Skeletal muscle satellite cell (primary cell): ENCODE results near the gene BCAN.
"Not testable (repeated sequence)": the region's sequence is repeated elsewhere in the genome, so short reads cannot be mapped to it uniquely, and the experiment has no call there.

Experiments used
- H3K27me3 ChIP-seq: 2 replicates; pipeline ENCODE4 v1.7.0; 2013; ENCODE audit warnings: low read length; ENCODE audit not compliant: control insufficient read depth, insufficient read depth
- H3K36me3 ChIP-seq: 2 replicates; pipeline ENCODE4 v1.7.0; 2013; ENCODE audit warnings: mild to moderate bottlenecking, control low read depth, low read length; ENCODE audit not compliant: insufficient read depth
- H3K4me1 ChIP-seq: 2 replicates; pipeline ENCODE4 v1.7.0; 2013; ENCODE audit warnings: low read length; ENCODE audit not compliant: control insufficient read depth, insufficient read depth
- H3K4me2 ChIP-seq: 2 replicates; pipeline ENCODE4 v1.7.0; 2013; ENCODE audit warnings: mild to moderate bottlenecking, low read length
- H3K4me3 ChIP-seq: 2 replicates; pipeline ENCODE4 v1.7.0; 2013; ENCODE audit warnings: low read length
- H3K9ac ChIP-seq: 2 replicates; pipeline ENCODE4 v1.7.0; 2013; ENCODE audit warnings: mild to moderate bottlenecking, low read depth, low read length, moderate library complexity
- H3K9me3 ChIP-seq: replicated peaks from 2 replicates; pipeline ENCODE4 v1.7.0; 2013; ENCODE audit warnings: mild to moderate bottlenecking, control low read depth, low read length

The BCAN gene

GRCh38 chr1:156600733-156601121 is 41.2 kb upstream of the BCAN start:
- peaks cover 26% of the 10 kb centered on the region for H3K36me3 ChIP-seq
- peak overlapping the region; percentile 85 for H3K4me3 ChIP-seq
- no peaks in the 10 kb centered on the region for H3K27me3 ChIP-seq
- H3K9ac ChIP-seq = peak overlapping the region; percentile 88
- peak overlapping the region; percentile 82 for H3K4me2 ChIP-seq
- H3K4me1 ChIP-seq = peaks cover 5% of the 10 kb centered on the region
- no peaks in the 10 kb centered on the region for H3K9me3 ChIP-seq

DNA sequence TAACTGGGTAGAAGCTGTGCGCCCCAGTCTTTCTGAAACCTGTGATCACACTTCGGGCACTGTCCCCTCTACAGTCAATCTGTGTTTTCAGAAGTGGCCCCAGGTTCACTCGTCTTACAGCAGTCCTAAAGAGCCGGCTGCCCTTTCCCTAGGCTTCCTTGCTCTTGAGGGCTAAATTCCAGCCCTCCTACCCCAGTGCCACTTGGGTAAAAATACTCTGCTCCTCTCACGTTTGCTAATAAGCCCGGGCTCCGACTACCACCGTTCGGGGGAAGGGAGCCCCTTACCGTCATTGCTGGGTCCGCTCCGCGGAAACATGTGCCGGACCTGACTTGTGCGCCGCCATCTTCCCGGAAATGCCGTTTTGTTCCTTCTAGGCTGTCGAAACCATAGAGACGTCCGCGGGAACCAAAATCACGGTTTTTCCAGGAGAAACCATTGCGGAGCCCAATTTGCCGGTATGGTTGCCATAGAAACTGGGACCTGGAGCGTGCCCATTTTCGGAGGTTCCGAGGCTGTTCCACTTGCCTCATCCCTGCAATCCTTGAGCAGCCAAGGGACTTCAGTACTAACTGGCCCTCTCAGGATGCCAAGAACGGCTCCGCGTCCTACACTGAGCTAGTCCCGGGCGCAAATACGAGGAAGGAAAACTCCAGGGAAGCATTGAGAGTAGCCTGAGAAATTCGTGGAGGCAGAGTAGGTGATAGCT is 40.6 kb upstream of the BCAN start, which contains the start of gene GPATCH4:
Gene GPATCH4 (minus strand): TSS at position 358 of the 709 bp plus-strand sequence.
- Histone ChIP-seq H3K4me3 (peak within 1 kb of the TSS; percentile 85), H3K27me3 (no peaks in the 10 kb centered on the region), H3K9ac (peak within 1 kb of the TSS; percentile 88), H3K4me1 (peaks cover 5% of the 10 kb centered on the region), H3K9me3 (no peaks in the 10 kb centered on the region), H3K36me3 (peaks cover 20% of the 10 kb centered on the region), H3K4me2 (peak within 1 kb of the TSS; percentile 82)

DNA sequence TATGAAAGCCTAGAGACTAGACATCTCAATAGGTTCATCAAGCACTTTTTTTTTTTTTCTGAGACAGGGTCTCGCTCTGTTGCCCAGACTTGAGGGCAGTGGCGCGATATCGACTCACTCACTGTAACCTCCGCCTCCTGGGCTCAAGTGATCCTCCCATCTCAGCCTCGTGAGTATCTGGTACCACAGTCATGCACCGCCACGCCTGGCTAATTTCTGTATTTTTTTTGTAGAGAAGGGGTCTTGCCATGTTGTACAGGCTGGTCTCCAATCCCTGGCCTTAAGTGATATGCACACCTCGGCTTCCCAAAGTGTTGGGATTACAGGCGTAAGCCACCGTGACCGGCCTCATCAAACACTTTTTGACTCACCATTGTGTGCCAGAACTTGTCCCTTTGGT is 40.0 kb upstream of the BCAN start:
- peak overlapping the region; percentile 85 for H3K4me3 ChIP-seq
- peaks cover 5% of the 10 kb centered on the region for H3K4me1 ChIP-seq
- peak overlapping the region; percentile 88 for H3K9ac ChIP-seq
- H3K4me2 ChIP-seq = peak overlapping the region; percentile 82
- no peaks in the 10 kb centered on the region for H3K27me3 ChIP-seq
- H3K36me3 ChIP-seq = peaks cover 14% of the 10 kb centered on the region
- H3K9me3 ChIP-seq = no peaks in the 10 kb centered on the region

DNA sequence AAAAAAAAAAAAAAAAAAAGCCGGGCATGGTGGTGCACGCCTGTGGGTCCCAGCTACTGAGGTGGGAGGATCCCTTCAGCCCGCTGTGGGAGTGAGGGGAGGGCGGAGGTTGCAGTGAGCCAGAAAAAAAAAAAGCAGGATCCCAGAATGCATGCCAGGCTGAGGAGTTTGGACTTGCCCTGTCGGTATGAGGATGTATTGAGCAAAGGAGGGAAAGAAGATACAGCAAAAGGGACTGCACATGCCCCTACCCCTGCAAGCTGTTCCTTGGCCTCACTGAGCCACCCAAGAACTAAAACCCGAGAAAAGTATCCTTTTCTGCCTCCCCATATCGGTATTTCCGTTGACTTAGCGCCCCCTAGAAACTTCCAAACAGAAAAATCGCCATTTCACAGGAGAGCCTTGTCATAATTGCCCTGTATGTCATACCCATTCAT is 39.3 kb upstream of the BCAN start:
- Histone ChIP-seq H3K4me3 (no peak overlapping the region), H3K9me3 (no peaks in the 10 kb centered on the region), H3K4me2 (no peak overlapping the region), H3K27me3 (no peaks in the 10 kb centered on the region), H3K36me3 (peaks cover 8% of the 10 kb centered on the region), H3K9ac (no peak overlapping the region), H3K4me1 (peaks cover 5% of the 10 kb centered on the region)

DNA sequence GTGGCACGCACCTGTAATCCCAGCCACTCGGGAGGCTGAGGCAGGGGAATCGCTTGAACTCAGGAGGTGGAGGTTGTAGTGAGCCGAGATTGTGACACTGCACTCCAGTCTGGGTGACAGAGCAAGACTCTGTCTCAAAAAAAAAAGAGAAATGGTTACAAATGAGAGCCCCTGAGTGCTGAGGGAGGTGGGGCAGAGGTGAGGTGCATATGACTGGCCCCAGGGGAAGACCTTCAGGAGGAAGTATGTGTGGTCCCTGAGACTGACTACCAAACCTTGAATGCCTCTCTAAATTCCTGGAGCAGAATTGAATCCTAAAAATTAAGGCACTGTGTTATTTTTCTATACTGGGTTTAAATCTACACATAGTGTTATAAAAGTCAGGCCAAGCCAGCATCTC is 34.6 kb upstream of the BCAN start:
- H3K36me3 ChIP-seq, H3K9me3 ChIP-seq, H3K4me1 ChIP-seq: not testable (repeated sequence)

DNA sequence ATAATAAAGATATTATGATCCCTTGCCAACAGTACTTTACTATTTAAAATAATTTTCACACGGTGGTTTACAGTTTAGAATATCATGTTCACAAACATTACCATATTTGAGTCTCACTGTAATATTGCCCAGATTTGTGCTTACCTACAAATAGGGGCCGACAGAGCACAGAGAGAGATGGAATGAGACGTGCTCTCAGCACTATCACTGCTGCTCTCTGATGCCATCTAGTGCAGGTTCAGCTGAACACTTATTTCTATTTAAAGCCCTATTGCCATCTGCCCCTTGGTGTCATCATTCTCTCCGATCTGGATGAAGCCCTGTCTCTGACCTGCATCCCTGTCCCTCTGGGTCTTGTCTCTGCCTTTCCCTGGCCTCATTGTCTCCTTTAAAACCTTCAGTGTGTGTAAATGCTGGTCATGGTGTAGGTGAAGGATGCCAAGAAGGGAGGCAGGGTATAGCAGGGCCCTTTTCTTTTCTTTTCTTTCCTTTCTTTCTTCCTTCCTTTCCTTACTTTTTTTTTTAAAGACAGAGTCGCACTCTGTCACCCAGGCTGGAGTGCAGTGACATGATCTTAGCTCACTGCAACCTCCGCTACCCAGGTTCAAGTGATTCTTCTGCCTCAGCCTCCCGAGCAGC is 33.8 kb upstream of the BCAN start:
- Histone ChIP-seq H3K36me3 (no peaks in the 10 kb centered on the region), H3K4me1 (no peaks in the 10 kb centered on the region), H3K27me3 (peaks cover 12% of the 10 kb centered on the region), H3K4me3 (no peak overlapping the region), H3K9ac (no peak overlapping the region), H3K9me3 (no peaks in the 10 kb centered on the region), H3K4me2 (no peak overlapping the region)

More for the DNA sequence above, 34.6 kb upstream of the BCAN start:
- not testable (repeated sequence) for H3K4me2 ChIP-seq, H3K9ac ChIP-seq, H3K4me3 ChIP-seq, H3K27me3 ChIP-seq

- H3K9me3 ChIP-seq = no peaks in the 10 kb centered on the region
- H3K9ac ChIP-seq = no peak overlapping the region
- no peaks in the 10 kb centered on the region for H3K4me1 ChIP-seq
- no peak overlapping the region for H3K4me3 ChIP-seq
- peaks cover 12% of the 10 kb centered on the region for H3K27me3 ChIP-seq
- H3K4me2 ChIP-seq = no peak overlapping the region
- H3K36me3 ChIP-seq = no peaks in the 10 kb centered on the region
These were observed 32.9 kb upstream of the BCAN start for GRCh38 chr1:156608981-156609380.

DNA sequence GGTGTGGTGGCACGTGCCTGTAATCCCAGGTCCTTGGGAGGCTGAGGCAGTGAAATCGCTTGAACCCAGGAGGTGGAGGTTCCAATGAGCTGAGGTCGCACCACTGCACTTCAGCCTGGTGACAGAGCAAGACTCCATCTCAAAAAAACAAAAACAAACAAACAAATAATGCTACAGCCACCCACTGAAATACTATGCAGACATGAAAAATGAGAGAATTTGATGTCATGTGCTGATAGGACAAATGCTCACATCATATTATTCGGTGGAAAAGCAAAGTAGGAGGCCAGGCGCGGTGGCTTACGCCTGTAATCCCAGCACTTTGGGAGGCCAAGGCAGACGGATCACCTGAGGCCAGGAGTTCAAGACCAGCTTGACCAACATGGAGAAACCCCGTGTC is 31.8 kb upstream of the BCAN start:
- H3K4me2 ChIP-seq, H3K4me3 ChIP-seq, H3K9me3 ChIP-seq, H3K4me1 ChIP-seq, H3K36me3 ChIP-seq, H3K9ac ChIP-seq: not testable (repeated sequence)
- H3K27me3 ChIP-seq = peaks cover 15% of the 10 kb centered on the region

DNA sequence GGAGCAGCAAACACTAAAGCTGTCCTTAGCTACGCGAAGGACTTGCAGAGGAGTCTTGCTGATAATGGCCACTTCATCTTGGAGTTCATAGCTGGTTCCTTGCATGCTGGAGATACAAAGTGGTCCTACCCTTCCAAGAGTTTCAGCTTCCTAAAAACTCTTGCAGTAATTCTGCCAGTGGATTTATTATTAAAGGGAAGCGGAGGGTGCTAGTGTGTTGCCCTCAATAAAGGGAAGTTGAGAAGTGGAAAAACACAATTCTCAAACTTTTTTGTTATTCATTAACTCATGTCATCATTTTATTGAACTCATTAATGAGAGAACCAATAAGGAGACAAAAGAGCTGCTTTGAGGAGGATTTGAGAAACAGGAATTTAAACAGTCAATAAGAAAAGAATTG is 29.3 kb upstream of the BCAN start:
- H3K4me1 ChIP-seq = peaks cover 9% of the 10 kb centered on the region
- H3K27me3 ChIP-seq = peaks cover 26% of the 10 kb centered on the region
- H3K4me3 ChIP-seq = no peak overlapping the region
- H3K9ac ChIP-seq = no peak overlapping the region
- H3K4me2 ChIP-seq = no peak overlapping the region
- H3K36me3 ChIP-seq = no peaks in the 10 kb centered on the region
- no peaks in the 10 kb centered on the region for H3K9me3 ChIP-seq

- Histone ChIP-seq H3K27me3 (peaks cover 46% of the 10 kb centered on the region), H3K36me3 (no peaks in the 10 kb centered on the region), H3K4me3 (no peak overlapping the region), H3K9me3 (no peaks in the 10 kb centered on the region), H3K9ac (no peak overlapping the region), H3K4me2 (peak overlapping the region; percentile 55), H3K4me1 (peaks cover 9% of the 10 kb centered on the region)
These were observed 26.0 kb upstream of the BCAN start for GRCh38 chr1:156615946-156616345.

- Histone ChIP-seq H3K9ac (no peak overlapping the region), H3K36me3 (no peaks in the 10 kb centered on the region), H3K27me3 (peaks cover 50% of the 10 kb centered on the region), H3K4me3 (no peak overlapping the region), H3K9me3 (no peaks in the 10 kb centered on the region), H3K4me2 (peak overlapping the region; percentile 55), H3K4me1 (peaks cover 9% of the 10 kb centered on the region)
These were observed 25.5 kb upstream of the BCAN start for GRCh38 chr1:156616463-156616862.
